CD8-positive, alpha-beta memory T cell (primary cell): ENCODE results near the gene OGA. TPM values are rescaled to one million over a fixed set of nuclear protein-coding genes. Genes with fewer than 3 reads are reported as not detected.

Source experiments
- CTCF ChIA-PET: fragments of 350-600 bp; sonication (Branson Sonifier 250); formaldehyde crosslinking; loops from one replicate; lab custom pipeline; 2021; ENCODE audit warnings: antibody characterized with exemption; lab: Charles Lee
- POLR2A ChIA-PET: fragments of 350-600 bp; sonication (Branson Sonifier 250); formaldehyde crosslinking; loops from one replicate; lab custom pipeline; 2021; ENCODE audit warnings: antibody characterized with exemption; lab: Charles Lee
- DNase-seq, 5 donors: peaks; one replicate each; pipeline versions ENCODE4 v3.0.0 to v3.0.0-alpha.2; 2020 to 2022; ENCODE audit warnings: mixed read lengths in 1 of 5
- H3K27ac ChIP-seq: one replicate; pipeline ENCODE4 v1.7.0; 2013; ENCODE audit warnings: low read depth, mild to moderate bottlenecking, low read length, moderate library complexity
- H3K27me3 ChIP-seq: 2 replicates; pipeline ENCODE4 v1.7.0; 2013; ENCODE audit warnings: low read length, mild to moderate bottlenecking; ENCODE audit not compliant: insufficient read depth, poor library complexity, severe bottlenecking
- H3K36me3 ChIP-seq: 2 replicates; pipeline ENCODE4 v1.7.0; 2013; ENCODE audit warnings: mild to moderate bottlenecking, low read length, moderate library complexity; ENCODE audit not compliant: insufficient read depth
- H3K4me1 ChIP-seq: 2 replicates; pipeline ENCODE4 v1.7.0; 2013; ENCODE audit warnings: mild to moderate bottlenecking, low read length, moderate library complexity; ENCODE audit not compliant: insufficient read depth
- H3K4me3 ChIP-seq: 2 replicates; pipeline ENCODE4 v1.7.0; 2013; ENCODE audit warnings: mild to moderate bottlenecking, low read length
- H3K9me3 ChIP-seq: 2 replicates; pipeline ENCODE4 v1.7.0; 2013; ENCODE audit warnings: mild to moderate bottlenecking, low read length
- H3K27ac Mint-ChIP-seq, 8 donors: one replicate each; pipeline ENCODE4 v1.8.0; 2020 to 2021; ENCODE audit warnings: mixed read lengths in 8 of 8, mild to moderate bottlenecking in 6 of 8, inconsistent platforms in 3 of 8, moderate library complexity in 3 of 8
- H3K27me3 Mint-ChIP-seq, 2 donors: one replicate each; pipeline ENCODE4 v1.8.0; 2020 to 2021; ENCODE audit warnings: mixed read lengths in 2 of 2, mild to moderate bottlenecking in 1 of 2, moderate library complexity in 1 of 2
- H3K36me3 Mint-ChIP-seq, 3 donors: one replicate each; pipeline ENCODE4 v1.8.0; 2020 to 2021; ENCODE audit warnings: mixed read lengths in 3 of 3, inconsistent platforms in 1 of 3, mild to moderate bottlenecking in 1 of 3
- H3K4me1 Mint-ChIP-seq, 3 donors: one replicate each; pipeline ENCODE4 v1.8.0; 2020 to 2021; ENCODE audit warnings: mixed read lengths in 3 of 3, inconsistent platforms in 1 of 3, mild to moderate bottlenecking in 1 of 3
- H3K4me3 Mint-ChIP-seq, 7 donors: one replicate each; pipeline ENCODE4 v1.8.0; 2020 to 2021; ENCODE audit warnings: mixed read lengths in 7 of 7, mild to moderate bottlenecking in 6 of 7, moderate library complexity in 4 of 7, inconsistent platforms in 2 of 7
- H3K9me3 Mint-ChIP-seq, 5 donors: one replicate each; pipeline ENCODE4 v1.8.0; 2020 to 2022; ENCODE audit warnings: mixed read lengths in 5 of 5, mild to moderate bottlenecking in 3 of 5, moderate library complexity in 2 of 5, inconsistent platforms in 1 of 5
- polyA plus RNA-seq: library from polyadenylated mRNA; unstranded; fragments of 300-500 nt; fragmentation: Illumina TruSeq; gene quantifications from one replicate; pipeline ENCODE4 v1.2.3, GENCODE V29; 2021
- total RNA-seq, 2 experiments: library from RNA; stranded (reverse); gene quantifications; one replicate each; pipeline ENCODE4 v1.2.3, GENCODE V29; 2021

Gene OGA
- total and polyA plus RNA-seq, 3 experiments from 2014 or later, result 45.7 to 109 (median 95.8) TPM

GRCh38 chr10:101772895-101773761, 45.1 kb downstream of the OGA start:
- POLR2A ChIA-PET, result no interaction called here
- Mint-ChIP-seq H3K4me3 (peak overlapping the region in 2 of 7 donors; percentile 24 to 79), H3K36me3 (peaks cover 0 to 1% (median 0%) of the 10 kb centered on the region in 3 donors), H3K27me3 (peaks cover 44 to 65% of the 10 kb centered on the region in 2 donors), H3K27ac (no peak overlapping the region), H3K9me3 (no peaks in the 10 kb centered on the region), H3K4me1 (peaks cover 18 to 36% (median 18%) of the 10 kb centered on the region in 3 donors)
- Histone ChIP-seq H3K4me3 (no peak overlapping the region), H3K4me1 (peaks cover 10% of the 10 kb centered on the region), H3K9me3 (no peaks in the 10 kb centered on the region), H3K27me3 (peaks cover 47% of the 10 kb centered on the region), H3K36me3 (no peaks in the 10 kb centered on the region), H3K27ac (no peak overlapping the region)
- CTCF ChIA-PET, result interaction anchor here (1.1 to 6.1 kb wide), 5 partner anchors 8 to 115 kb away, joined by 3 to 27 read pairs (median 5); no protein-coding TSS in a partner anchor
- DNase-seq, result no peak

- no peak overlapping the region for H3K4me3 ChIP-seq
- H3K4me3 Mint-ChIP-seq, result peak overlapping the region in 1 of 7 donors; percentile 28
- H3K4me1 Mint-ChIP-seq, result peaks cover 13 to 27% (median 18%) of the 10 kb centered on the region in 3 donors
- H3K9me3 Mint-ChIP-seq, result no peaks in the 10 kb centered on the region
- no peaks in the 10 kb centered on the region for H3K9me3 ChIP-seq
- no peak for DNase-seq
- H3K27ac Mint-ChIP-seq, result no peak overlapping the region
- ChIA-PET POLR2A (no interaction called here), CTCF (interaction anchor here (6.1 kb wide), 1 partner anchor 9 kb away, joined by 27 read pairs; no protein-coding TSS in a partner anchor)
- H3K36me3 ChIP-seq, result no peaks in the 10 kb centered on the region
- H3K27me3 Mint-ChIP-seq, result peaks cover 41 to 56% of the 10 kb centered on the region in 2 donors
- H3K27ac ChIP-seq, result no peak overlapping the region
- peaks cover 10% of the 10 kb centered on the region for H3K4me1 ChIP-seq
- H3K36me3 Mint-ChIP-seq, result no peaks in the 10 kb centered on the region
- peaks cover 39% of the 10 kb centered on the region for H3K27me3 ChIP-seq
These were observed 46.0 kb downstream of the OGA start for GRCh38 chr10:101772017-101772894.

GRCh38 chr10:101771380-101771779, 46.9 kb downstream of the OGA start:
- H3K36me3 Mint-ChIP-seq, result no peaks in the 10 kb centered on the region
- Histone ChIP-seq H3K27me3 (peaks cover 31% of the 10 kb centered on the region), H3K36me3 (no peaks in the 10 kb centered on the region), H3K27ac (no peak overlapping the region), H3K4me1 (peaks cover 10% of the 10 kb centered on the region), H3K4me3 (no peak overlapping the region), H3K9me3 (no peaks in the 10 kb centered on the region)
- ChIA-PET POLR2A (no interaction called here), CTCF (interaction anchor here (6.1 kb wide), 1 partner anchor 10 kb away, joined by 27 read pairs; no protein-coding TSS in a partner anchor)
- H3K9me3 Mint-ChIP-seq, result no peaks in the 10 kb centered on the region
- no peak for DNase-seq
- H3K4me3 Mint-ChIP-seq, result peak overlapping the region in 1 of 7 donors; percentile 10
- peaks cover 38 to 55% of the 10 kb centered on the region in 2 donors for H3K27me3 Mint-ChIP-seq
- peak overlapping the region in 1 of 8 donors; percentile 64 for H3K27ac Mint-ChIP-seq
- H3K4me1 Mint-ChIP-seq, result peaks cover 12 to 22% (median 18%) of the 10 kb centered on the region in 3 donors

GRCh38 chr10:101770331-101771215, 47.7 kb downstream of the OGA start:
- peaks cover 12 to 22% (median 18%) of the 10 kb centered on the region in 3 donors for H3K4me1 Mint-ChIP-seq
- CTCF ChIA-PET, result interaction anchor here (6.1 kb wide), 1 partner anchor 11 kb away, joined by 27 read pairs; no protein-coding TSS in a partner anchor

GRCh38 chr10:101769541-101770180, 48.6 kb downstream of the OGA start:
- peaks cover 23% of the 10 kb centered on the region for H3K27me3 ChIP-seq
- H3K4me1 Mint-ChIP-seq, result peaks cover 10 to 16% (median 15%) of the 10 kb centered on the region in 3 donors
- H3K4me1 ChIP-seq, result peaks cover 1% of the 10 kb centered on the region
- H3K4me3 Mint-ChIP-seq, result no peak overlapping the region
- no peak for DNase-seq
- H3K36me3 Mint-ChIP-seq, result no peaks in the 10 kb centered on the region
- ChIA-PET POLR2A (interaction anchor here (0.6 kb wide), 1 partner anchor 429 kb away, joined by 3 read pairs; no protein-coding TSS in a partner anchor), CTCF (interaction anchor here (6.1 kb wide), 1 partner anchor 12 kb away, joined by 27 read pairs; no protein-coding TSS in a partner anchor)
- H3K4me3 ChIP-seq, result no peak overlapping the region
- no peaks in the 10 kb centered on the region for H3K36me3 ChIP-seq
- H3K27me3 Mint-ChIP-seq, result peaks cover 38 to 53% of the 10 kb centered on the region in 2 donors
- H3K27ac ChIP-seq, result no peak overlapping the region
- H3K9me3 ChIP-seq, result no peaks in the 10 kb centered on the region
- H3K27ac Mint-ChIP-seq, result peak overlapping the region in 1 of 8 donors; percentile 51
- H3K9me3 Mint-ChIP-seq, result no peaks in the 10 kb centered on the region

More at GRCh38 chr10:101770331-101771215, 47.7 kb downstream of the OGA start:
- Histone ChIP-seq H3K27ac (no peak overlapping the region), H3K36me3 (no peaks in the 10 kb centered on the region), H3K9me3 (no peaks in the 10 kb centered on the region), H3K4me1 (peaks cover 10% of the 10 kb centered on the region), H3K27me3 (peaks cover 31% of the 10 kb centered on the region), H3K4me3 (no peak overlapping the region)
- POLR2A ChIA-PET, result interaction anchor here (0.6 kb wide), 1 partner anchor 430 kb away, joined by 3 read pairs; no protein-coding TSS in a partner anchor
- no peak overlapping the region for H3K4me3 Mint-ChIP-seq
- peaks cover 38 to 57% of the 10 kb centered on the region in 2 donors for H3K27me3 Mint-ChIP-seq
- H3K36me3 Mint-ChIP-seq, result no peaks in the 10 kb centered on the region
- no peak overlapping the region for H3K27ac Mint-ChIP-seq
- no peaks in the 10 kb centered on the region for H3K9me3 Mint-ChIP-seq
- DNase-seq, result no peak

- no peaks in the 10 kb centered on the region for H3K36me3 Mint-ChIP-seq
- ChIA-PET CTCF (interaction anchor here (6.1 kb wide), 1 partner anchor 12 kb away, joined by 27 read pairs; no protein-coding TSS in a partner anchor), POLR2A (no interaction called here)
- Histone ChIP-seq H3K4me3 (no peak overlapping the region), H3K4me1 (no peaks in the 10 kb centered on the region), H3K9me3 (no peaks in the 10 kb centered on the region), H3K27ac (no peak overlapping the region), H3K36me3 (no peaks in the 10 kb centered on the region), H3K27me3 (peaks cover 14% of the 10 kb centered on the region)
- no peak overlapping the region for H3K4me3 Mint-ChIP-seq
- peaks cover 29 to 47% of the 10 kb centered on the region in 2 donors for H3K27me3 Mint-ChIP-seq
- no peak for DNase-seq
- H3K4me1 Mint-ChIP-seq, result peaks cover 5 to 7% (median 6%) of the 10 kb centered on the region in 3 donors
- peak overlapping the region in 1 of 8 donors; percentile 17 for H3K27ac Mint-ChIP-seq
- H3K9me3 Mint-ChIP-seq, result no peaks in the 10 kb centered on the region
These were observed 49.5 kb downstream of the OGA start for GRCh38 chr10:101768791-101769170.
